8988T (cell line): ENCODE results near the gene TRPV2.

ENCODE experiments used
- DNase-seq: peaks from one replicate; pipeline ENCODE4 v3.0.0; 2011

The TRPV2 gene

DNA sequence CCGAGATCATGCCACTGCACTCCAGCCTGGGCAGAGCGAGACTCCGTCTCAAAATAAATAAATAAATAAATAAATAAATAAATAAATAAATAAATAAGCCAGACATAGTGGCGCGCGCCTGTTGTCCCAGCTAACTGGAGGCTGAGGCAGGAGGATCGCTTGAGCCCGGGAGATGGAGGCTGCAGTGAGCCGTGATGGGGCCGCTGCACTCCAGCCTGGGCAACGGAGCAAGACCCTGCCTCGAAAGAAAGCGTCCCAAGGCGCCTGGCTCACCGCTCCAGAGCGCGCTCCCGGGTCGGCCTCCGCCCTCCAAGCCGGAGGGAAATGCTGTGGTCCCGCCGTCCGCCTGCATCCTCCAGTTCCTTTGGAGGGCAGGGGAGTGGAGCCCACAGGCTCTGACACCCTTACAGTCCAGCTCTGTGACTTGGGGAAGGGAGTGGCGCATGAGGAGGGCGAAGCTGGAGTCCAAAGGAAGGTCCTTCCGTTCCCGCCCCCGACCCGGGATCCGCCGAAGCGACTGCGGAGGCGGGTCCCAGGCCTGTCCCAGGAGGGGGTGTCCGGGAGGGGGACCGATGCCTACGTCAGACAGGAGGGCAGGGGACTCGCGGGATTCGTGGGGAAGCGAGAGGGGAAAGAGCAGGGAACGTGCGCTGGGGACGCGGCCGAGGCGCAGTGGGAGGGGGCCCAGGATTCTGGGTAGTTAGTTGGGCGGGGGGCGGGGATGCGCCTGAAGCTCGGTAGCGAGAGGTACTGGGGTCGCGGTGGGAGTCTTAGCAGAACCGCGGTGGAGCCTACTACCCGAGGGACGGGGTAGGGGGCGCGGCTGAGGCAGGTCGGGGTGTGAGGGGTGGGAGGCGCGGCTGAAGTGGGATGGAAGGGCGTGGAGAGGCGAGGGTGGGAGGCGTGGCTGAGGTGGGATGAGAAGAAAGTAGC, 8.4 kb upstream of the TRPV2 start:
- DNase-seq: no peak

DNA sequence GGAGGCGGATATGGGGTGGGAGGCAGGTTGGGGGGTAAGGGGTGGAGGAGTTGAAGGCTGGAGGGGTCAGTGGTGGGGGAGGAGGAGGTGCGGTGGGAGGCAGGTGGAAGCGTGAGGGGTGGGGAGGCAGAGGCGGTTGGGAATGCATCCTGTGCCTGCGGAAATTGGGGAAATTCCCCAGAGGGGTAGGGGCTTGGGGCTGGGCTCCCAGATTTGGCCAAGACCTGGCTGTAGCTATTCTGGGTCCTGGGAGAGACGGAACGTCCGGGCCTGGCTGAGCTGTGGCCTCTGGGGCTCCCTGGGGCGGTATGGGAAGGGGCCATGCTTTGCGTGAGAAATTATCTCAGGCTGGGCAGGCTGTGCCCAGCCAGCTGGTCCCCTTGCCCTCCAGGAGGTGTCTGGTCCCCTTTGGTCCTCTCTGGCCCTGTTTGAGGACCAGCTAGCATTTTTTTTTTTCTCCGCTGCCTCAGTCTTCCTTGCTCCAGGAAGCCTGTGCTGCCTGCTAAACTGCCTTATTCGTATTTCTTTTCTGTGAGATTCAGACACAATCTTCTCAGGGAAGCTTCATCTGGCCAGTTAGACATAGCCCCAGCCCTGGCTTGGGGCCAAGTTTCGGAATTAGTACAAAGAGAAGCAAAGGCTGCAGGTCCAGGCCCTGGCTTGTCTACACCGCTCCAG, 7.3 kb upstream of the TRPV2 start:
- no peak for DNase-seq

DNA sequence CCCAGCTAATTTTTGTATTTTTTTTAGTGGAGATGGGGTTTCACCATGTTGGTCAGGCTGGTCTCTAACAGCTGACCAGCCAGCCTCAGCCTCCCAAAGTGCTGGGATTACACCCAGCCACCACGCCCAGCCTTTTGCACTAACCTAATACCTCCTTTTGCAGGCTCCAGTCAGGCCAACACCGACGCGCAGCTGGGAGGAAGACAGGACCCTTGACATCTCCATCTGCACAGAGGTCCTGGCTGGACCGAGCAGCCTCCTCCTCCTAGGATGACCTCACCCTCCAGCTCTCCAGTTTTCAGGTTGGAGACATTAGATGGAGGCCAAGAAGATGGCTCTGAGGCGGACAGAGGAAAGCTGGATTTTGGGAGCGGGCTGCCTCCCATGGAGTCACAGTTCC, 2.0 kb downstream of the TRPV2 start:
- no peak for DNase-seq

DNA sequence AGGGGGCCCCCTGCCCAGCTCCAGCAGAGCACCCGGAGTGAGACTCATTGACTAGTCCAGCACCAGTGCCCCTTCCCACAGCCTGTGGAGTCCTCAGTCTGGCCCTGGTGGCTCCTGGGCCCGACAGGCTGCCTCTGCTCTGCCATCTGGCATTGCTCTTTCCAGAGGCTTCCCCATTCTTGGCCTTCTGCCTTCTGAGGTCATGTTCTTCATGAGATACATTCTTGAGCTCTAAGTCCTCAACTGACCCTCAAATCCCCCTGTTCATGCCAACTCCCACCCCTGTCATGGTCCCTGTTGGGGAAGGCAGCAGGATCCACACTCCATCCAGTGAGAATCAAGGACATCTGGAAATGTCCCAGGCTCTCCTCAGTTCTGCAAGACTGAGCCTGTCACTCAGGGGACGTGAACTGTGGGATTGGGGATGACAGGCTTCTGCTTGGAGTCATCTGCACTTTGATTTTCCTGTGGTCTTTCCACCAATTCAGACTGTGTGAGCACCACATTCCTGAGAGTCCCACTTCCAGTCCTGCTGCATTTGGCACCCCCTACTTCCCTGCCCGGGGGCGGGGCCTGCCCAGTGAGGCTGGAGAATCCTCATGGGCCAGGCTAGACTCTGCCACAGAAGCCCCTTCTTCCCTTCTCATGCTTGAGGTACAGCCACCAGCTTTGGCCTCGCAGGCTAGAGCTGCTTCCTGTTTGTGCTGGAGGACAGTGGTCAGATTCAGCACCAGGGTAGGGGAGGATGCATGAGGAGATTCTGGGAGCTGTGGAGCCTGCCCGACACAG, 2.7 kb downstream of the TRPV2 start:
- no peak for DNase-seq

DNA sequence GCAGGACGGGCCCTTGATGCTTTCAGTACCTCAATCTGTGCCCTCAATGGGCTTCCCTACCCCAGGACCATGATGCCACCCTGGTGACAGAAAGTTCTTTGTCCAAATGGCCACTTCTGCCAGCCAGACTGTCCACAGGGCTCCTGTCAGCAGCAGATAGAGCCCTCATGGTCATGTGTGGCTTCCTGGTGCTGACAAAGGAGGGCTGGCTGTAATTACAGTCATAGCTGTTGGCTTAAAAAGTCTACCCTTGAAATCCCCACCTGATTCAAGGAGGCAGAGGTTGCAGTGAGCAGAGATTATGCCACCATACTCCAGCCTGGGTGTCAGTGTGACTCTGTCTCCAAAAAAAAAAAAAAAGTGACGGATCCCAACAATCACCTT, 3.3 kb downstream of the TRPV2 start:
- DNase-seq: no peak

DNA sequence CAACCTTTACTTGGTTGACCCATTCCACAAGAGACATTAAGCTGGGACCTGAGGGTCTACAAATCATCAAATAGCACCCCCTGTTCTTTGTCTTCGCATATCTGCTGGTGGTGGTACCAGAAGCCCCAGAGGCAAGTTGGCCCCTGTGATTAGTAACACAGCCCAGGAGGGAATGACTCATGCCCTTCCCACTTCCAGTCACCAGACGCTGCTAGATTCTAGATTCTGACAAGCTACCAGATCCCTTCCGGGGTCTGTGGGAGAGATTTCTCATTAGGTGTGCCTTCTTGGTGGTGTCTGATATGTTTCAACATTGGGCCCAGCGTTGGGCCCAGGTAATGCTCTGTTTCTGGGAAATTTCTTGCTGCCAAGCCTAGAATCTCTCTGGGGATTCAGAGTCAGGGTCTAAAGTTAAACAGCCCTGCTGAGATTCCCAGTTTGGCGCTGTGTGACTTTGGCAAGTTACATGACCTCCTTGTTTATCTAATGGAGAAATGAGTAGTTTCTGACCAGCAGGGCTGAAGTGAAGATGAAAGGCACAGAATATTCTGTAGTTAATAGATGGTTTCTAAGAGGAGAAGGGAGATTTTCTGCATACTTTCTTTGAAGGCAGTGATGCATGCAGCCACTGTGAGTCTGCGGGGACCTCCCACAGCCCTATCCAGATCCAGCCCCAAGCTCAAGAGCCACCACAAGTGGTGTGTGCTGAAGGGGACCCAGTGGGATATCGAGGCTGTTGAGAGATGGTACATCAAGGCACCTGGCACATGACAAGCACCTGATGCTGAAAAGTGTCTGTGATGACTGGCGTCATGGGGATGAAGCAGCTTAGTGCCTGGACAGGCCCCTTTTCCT, 3.9 kb downstream of the TRPV2 start:
- peak; percentile 71 for DNase-seq

DNA sequence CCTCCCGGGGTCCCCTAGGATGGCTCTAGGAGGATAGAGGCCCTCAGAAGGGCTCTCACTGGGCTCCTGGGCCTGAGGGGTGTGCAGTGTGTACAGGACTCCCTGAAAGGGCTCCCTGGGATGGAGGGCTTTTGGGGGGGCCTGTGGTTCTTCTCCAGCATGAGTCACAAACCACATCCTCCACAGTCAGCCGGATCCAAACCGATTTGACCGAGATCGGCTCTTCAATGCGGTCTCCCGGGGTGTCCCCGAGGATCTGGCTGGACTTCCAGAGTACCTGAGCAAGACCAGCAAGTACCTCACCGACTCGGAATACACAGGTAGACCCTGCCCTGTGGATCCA, 4.5 kb downstream of the TRPV2 start:
- no peak for DNase-seq

DNA sequence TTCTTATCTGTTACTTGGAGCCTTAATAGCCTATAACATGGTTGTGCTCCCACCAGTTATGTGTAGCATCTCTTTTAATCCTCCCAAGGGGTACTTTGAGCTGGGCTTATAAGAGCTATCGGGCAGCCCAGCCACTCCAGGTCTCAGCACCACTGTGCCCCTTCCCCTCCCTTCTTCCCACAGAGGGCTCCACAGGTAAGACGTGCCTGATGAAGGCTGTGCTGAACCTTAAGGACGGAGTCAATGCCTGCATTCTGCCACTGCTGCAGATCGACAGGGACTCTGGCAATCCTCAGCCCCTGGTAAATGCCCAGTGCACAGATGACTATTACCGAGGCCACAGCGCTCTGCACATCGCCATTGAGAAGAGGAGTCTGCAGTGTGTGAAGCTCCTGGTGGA, 7.0 kb downstream of the TRPV2 start:
- no peak for DNase-seq

DNA sequence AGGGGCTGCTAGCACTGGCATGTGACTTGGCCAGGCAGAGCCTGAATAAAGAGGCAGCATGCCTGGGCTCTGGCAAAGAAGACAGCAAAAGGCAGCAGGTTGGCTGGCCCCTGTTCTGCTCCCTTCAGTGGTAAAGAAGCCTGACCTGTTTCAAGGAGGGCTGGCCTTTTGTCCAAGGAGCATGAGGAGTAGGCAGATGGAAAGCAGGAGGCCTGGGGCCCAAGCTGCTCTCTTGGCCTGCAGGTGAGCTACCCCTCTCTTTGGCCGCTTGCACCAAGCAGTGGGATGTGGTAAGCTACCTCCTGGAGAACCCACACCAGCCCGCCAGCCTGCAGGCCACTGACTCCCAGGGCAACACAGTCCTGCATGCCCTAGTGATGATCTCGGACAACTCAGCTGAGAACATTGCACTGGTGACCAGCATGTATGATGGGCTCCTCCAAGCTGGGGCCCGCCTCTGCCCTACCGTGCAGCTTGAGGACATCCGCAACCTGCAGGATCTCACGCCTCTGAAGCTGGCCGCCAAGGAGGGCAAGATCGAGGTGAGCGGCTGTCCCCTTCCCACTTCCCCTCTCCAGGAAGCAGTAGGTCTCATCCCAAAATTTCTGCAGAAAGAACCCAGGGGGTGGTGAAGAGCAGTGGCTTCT, 8.0 kb downstream of the TRPV2 start:
- no peak for DNase-seq

DNA sequence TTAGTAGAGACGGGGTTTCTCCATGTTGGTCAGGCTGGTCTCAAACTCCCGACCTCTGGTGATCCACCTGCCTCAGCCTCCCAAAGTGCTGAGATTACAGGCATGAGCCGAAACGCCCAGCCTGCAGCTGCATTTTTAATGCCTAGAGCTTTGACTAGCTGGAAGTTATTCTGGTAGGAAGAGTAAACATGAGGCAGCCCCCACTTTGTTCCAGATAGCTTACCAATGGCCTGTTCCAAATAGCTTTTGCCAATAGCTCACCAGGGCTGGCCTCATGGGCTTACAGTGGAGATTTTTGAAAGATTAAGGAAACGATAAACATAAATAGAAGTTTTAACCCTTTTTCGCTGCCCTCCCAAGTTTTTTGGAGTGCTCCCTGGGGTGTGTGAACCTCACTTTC, 9.8 kb downstream of the TRPV2 start:
- no peak for DNase-seq

DNA sequence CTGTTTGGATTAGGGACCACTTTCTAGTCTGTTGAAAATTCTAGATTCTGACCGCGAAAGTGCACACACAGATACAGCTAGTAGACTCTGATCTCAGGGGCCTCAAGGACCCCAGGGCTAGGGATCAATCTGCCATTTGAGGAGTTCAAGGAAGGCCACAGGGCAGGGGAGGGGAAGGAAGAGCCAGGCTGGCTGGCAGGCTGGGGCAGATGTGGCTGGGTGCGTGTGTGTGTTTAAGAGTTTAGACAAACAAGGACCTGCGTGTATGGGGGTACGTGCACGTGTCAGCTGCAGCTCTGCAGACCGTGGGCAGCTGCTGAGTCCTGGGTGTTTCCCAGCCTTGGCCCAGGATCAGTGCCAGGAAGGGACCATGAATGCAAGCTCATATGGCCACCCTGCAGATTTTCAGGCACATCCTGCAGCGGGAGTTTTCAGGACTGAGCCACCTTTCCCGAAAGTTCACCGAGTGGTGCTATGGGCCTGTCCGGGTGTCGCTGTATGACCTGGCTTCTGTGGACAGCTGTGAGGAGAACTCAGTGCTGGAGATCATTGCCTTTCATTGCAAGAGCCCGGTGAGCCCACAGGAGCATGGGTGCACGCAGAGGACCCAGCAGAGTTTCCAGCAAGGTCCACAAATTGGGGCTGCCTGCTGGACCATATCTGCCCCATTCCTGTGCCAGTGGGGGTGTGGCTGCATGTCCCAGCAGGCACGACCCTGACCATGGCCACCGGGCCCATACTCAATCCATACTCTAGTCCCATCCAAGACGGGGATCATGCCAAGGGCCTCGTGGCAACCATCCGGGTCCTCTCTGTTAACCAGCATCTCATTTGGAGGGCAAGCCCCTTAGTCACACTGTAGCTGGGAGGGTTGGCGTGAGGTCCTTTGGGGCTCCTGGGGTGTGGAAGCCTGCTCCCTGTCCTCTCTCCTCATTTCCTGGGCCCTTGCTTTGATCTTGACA, 10.6 kb downstream of the TRPV2 start:
- no peak for DNase-seq

DNA sequence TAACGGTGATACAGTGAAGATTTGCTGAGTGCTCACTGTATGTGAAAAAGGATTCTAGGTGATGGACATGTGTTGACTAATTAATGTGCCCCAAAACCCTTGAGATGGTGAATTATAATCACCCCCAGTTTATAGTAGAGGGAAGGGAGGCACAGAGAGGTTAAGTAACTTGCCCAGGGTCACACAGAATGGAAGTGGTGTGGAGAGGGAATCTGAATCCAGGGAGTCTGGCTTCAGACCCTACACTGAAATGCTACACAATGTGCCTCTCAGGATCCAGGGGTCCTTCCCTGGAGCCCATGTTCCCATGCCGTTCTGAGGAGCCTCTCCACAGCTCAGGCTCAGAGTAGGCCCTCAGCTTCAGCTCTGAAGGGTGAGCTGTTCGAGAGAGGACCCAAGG, 11.6 kb downstream of the TRPV2 start:
- DNase-seq: no peak

DNA sequence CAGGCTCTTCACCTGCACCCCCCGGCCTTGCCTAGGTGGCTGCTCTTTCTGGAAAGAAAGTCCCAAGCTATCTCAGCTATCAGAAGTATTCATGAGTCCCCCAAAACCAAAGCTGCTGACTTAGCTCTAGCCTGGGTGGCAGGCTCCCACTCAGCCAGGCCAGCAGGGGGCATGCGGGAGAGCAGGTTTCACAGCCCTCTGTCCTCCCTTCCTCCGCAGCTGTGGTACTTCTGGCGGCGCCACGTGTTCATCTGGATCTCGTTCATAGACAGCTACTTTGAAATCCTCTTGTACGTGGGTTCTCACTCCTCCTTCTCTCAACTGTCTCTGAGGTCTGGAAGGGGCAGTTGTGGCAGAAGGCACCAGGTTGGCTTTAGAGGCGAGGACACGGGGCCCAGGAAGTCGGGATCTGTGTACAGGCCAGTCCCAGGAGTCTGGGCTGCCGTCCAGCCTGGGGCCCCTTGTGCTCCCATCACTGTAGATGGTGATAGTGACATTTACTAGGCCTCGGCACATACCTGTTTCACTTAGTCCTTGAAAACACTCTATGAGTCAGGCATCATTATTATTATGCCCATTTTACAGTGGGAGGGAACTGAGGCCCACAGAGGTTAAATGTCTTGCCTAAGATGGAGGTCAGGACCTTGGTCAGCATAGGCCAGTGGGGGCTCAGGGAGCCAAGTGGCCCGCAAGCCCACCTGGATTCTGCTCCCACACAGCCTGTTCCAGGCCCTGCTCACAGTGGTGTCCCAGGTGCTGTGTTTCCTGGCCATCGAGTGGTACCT, 12.9 kb downstream of the TRPV2 start:
- peak; percentile 80 for DNase-seq

DNA sequence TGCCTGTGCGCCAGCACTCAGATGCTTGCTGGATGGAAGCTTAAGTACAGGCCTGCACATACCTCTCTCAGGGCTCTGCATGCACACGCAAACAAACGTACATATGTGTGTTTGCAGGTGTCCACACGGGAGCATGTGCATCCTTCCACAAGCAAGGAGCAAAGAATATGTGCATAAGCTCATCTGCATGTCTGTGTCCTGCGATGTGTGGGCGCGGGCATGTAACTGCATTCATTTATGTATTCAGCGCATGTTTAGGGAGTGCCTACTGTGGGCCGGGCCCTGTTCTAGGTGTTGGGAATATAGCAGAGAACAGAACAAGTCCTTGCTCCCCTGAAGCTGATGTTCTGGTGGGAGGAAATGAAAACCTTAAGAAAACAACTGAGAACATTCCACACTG, 13.7 kb downstream of the TRPV2 start:
- DNase-seq: no peak

DNA sequence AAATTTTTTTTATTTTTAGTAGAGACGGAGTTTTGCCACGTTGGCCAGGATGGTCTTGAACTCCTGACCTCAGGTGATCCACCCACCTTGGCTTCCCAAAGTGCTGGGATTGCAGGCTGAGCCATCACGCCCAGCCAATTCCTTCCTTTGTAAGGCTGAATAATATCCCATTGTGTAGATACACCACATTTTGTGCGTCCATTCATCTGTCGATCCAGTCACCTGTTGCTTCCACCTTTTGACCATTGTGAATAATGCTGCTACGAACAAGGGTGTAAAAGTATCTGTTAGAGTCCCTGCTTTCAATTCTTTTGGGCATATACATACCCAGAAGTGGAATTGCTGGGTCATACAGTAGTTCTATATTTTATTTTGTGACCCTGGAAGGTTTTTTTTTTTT, 15.3 kb downstream of the TRPV2 start:
- no peak for DNase-seq

DNA sequence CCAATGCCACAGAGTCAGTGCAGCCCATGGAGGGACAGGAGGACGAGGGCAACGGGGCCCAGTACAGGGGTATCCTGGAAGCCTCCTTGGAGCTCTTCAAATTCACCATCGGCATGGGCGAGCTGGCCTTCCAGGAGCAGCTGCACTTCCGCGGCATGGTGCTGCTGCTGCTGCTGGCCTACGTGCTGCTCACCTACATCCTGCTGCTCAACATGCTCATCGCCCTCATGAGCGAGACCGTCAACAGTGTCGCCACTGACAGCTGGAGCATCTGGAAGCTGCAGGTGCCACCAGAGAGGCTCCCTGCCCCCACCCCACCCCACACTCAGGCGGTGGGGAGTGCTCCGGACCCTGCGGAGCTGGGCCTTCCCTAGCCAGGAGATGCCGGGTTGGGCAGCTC, 16.6 kb downstream of the TRPV2 start:
- no peak for DNase-seq

DNA sequence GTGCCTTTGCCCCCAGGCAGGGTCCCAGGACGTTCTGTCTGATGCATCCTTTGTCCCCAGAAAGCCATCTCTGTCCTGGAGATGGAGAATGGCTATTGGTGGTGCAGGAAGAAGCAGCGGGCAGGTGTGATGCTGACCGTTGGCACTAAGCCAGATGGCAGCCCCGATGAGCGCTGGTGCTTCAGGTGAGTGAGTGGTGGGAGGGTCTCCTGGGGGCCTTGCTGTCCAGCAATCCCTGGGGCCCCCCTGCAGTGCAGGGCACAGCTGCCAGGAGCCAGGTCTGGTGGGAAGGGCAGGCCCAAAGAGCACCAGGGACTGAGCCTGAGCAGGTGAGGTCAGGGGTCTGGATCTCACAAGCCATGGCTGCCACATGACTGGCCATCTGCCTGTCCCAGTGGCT, 18.1 kb downstream of the TRPV2 start:
- DNase-seq: no peak

DNA sequence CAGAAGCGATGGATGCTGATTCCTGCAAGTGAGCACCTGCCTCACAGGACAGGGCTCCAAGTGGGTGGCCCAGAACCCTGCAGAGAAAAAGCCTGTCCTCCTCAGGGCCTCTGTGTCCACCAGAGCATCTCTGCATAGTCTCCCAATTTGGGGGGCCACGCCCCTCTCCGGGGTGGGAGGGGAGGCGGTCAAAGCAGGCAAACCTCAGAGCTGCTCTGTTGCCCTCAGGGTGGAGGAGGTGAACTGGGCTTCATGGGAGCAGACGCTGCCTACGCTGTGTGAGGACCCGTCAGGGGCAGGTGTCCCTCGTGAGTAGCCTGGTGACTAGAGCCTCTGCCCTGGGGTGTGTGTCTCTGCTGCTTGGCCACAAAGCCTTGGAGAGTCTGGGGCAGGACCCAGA, 19.3 kb downstream of the TRPV2 start:
- DNase-seq: no peak

DNA sequence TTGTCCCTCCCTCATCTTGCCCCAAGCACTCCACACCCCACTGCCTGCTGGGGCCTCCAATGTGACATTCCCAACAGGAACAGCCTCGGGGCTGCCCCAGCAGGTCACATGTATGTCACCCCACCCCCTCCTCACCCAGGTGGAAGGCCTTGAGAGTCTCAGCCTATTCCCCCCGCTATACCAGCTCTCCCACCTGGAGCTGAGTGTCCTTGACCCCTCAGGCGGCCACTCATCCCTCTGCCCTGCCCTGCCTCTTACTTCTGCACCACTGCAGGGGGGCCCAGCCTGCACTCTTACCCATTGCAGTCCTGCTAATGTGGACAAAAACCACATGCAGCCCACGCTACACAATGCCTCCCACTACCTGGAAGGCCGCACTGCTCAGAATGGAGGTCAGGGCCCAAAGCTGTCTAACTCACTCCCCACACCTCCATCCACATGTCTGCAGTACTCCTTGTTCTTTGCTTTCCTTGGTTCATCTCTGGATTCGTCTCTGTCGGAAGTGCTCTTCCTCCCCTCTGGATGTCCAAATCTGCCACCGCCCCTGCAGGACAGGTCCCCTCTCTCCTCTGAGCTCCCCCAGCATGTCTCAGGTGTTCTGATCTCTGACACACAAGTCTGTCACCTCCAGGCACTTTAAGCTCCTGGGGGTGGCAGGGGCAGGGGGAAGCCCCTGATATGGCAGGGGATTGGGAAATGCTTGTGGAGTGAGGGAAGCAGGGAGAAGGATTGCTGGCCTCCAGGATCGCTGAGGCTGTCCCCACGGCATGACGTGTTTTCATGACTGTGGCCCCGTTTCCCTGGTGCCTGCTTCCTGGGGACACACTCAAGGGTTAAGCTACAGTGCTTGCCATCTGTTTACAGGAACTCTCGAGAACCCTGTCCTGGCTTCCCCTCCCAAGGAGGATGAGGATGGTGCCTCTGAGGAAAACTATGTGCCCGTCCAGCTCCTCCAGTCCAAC, 20.8 kb downstream of the TRPV2 start:
- no peak for DNase-seq
